ENCODE results near the gene ENAH.
"Not testable (repeated sequence)": the region's sequence is repeated elsewhere in the genome, so short reads cannot be mapped to it uniquely, and the experiment has no call there.

ENAH gene

GRCh38 chr1:225644666-225645065 is 8.3 kb downstream of the ENAH start:
- no peak for DNase-seq (ENCODE audit: low spot score)

- DNase-seq (ENCODE audit: low spot score), result no peak
Measured at GRCh38 chr1:225642177-225642576, 10.7 kb downstream of the ENAH start.

- no peak for DNase-seq (ENCODE audit: low spot score)
Measured at GRCh38 chr1:225638853-225639252, 14.1 kb downstream of the ENAH start.

- DNase-seq (ENCODE audit: low spot score), result no peak
Measured at GRCh38 chr1:225637651-225638199, 15.2 kb downstream of the ENAH start.

DNA sequence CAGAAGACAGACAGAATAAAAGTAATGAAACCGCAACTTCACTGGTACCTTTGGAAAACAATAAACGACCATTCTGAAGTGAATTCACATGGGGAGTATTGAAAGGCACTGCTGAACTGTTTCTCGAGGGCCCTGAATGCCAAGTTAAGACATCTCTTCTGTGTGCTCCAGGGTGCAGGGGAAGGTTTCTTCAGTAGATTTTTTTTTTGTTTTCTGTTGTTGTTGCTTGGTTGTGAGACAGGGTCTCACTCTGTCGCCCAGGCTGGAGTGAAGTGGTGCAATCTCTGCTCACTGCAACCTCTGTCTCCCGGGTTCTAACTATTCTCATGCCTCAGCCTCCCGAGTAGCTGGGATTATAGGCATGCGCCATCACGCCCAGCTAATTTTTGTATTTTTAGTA is 15.9 kb downstream of the ENAH start:
- not testable (repeated sequence) for DNase-seq (ENCODE audit: low spot score)

GRCh38 chr1:225635649-225636048 is 17.3 kb downstream of the ENAH start:
- no peak for DNase-seq (ENCODE audit: low spot score)

GRCh38 chr1:225632836-225633235 is 20.1 kb downstream of the ENAH start:
- DNase-seq (ENCODE audit: low spot score), result not testable (repeated sequence)

- DNase-seq (ENCODE audit: low spot score), result no peak
Measured at GRCh38 chr1:225631021-225631663, 21.8 kb downstream of the ENAH start.

- no peak for DNase-seq (ENCODE audit: low spot score)
Measured at GRCh38 chr1:225629483-225629882, 23.4 kb downstream of the ENAH start.

GRCh38 chr1:225628794-225629193 is 24.1 kb downstream of the ENAH start:
- DNase-seq (ENCODE audit: low spot score), result not testable (repeated sequence)

DNA sequence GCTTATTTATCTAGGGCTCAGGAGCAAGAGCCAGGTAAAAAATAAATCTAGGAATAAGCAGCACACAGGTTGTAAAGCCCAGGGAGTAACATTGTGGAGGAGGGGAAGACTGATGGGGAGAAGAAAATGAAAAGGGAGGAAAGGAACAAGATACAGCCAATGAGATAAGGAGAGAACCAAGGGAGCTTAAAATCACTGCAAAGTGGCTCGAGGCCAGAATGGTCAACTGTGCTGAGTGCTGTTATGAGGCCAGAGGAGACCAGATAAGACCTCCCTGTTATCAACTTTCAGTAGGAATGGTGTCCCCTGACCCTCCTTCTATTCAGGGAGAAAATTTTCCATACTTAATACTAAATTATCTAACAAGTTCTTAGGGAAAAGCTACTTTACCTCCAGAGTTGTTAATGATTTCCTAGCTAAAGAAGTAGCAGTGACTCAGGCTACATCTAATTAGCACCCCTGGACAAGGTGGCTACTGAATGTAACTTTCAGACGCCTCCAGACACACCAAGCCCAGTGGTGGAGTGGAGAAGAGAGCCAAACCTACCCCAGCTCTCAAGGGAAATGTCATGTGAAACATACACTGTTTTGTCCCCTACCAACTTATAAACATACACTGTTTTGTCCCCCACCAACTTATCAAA is 25.5 kb downstream of the ENAH start:
- DNase-seq (ENCODE audit: low spot score), result no peak

DNA sequence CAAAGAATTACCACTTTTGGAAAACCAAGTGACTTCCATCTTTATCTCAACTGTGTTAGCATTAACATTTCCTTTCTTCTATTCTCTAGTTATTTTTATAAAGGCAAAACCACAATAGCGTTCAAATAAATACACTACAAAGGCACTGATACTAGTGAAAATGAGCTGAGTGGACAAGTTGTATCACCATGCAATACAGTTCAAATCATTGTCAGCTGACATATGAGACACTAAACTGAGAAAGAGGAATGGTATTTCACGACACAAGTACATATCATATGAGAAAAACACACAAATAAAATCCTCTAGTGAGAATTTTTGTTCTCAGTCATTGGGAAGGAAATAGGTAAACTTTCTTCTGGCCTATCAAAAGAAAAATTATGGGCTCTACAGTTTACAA is 26.2 kb downstream of the ENAH start:
- no peak for DNase-seq (ENCODE audit: low spot score)

- DNase-seq (ENCODE audit: low spot score), result no peak
Measured at GRCh38 chr1:225617956-225618355, 35.0 kb downstream of the ENAH start.

DNA sequence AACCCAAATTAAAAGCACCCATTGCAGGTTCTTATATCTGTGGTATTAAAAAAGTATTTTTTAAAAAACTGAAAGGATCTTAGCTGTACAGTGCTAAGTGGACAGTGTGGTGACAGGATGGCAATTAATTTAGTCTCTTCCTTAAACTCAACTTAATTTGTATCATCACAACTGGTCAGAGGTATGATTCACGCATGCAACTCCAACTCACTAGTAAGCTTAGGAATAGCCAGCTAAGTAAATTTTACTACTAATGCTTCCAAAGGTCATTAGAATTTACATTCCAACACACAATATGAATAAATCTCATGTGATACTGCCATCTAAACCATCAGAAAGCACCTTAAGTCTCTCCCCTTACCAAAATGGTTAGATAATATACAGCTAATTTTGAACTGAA is 35.4 kb downstream of the ENAH start:
- no peak for DNase-seq (ENCODE audit: low spot score)

- DNase-seq (ENCODE audit: low spot score), result not testable (repeated sequence)
Measured at GRCh38 chr1:225615403-225615790, 37.5 kb downstream of the ENAH start.

- no peak for DNase-seq (ENCODE audit: low spot score)
Measured at GRCh38 chr1:225613006-225613405, 39.9 kb downstream of the ENAH start.

GRCh38 chr1:225612287-225612686 is 40.6 kb downstream of the ENAH start:
- DNase-seq (ENCODE audit: low spot score), result no peak

DNA sequence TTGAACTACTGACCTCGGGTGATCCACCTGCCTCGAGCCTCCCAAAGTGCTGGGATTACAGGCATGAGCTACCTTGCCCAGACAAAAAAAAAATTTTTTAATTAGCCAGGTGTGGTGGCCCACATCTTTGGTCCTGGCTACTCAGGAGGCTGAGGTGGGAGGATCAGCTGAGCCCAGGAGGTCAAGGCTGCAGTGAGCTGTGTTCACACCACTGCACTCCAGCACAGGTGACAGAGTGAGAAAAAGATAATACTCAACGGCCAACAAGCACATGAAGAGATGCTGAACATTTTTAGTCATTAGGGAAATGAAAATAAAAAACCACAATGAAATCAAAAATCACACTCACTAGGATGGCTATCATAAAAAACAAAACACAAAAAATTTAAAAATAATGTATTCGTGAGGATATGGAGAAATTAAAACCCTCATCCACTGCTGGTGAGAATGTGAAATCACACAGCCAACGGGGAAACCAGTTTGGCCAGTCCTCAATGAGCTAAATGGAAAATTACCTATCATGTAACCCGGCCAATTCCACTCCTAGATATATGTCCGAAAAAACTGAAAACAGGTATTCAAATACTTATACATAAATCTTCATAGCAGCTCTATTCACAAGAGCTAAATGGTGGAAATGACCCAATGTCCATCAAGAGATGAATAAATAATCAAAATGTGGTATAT is 41.2 kb downstream of the ENAH start:
- DNase-seq (ENCODE audit: low spot score), result no peak

DNA sequence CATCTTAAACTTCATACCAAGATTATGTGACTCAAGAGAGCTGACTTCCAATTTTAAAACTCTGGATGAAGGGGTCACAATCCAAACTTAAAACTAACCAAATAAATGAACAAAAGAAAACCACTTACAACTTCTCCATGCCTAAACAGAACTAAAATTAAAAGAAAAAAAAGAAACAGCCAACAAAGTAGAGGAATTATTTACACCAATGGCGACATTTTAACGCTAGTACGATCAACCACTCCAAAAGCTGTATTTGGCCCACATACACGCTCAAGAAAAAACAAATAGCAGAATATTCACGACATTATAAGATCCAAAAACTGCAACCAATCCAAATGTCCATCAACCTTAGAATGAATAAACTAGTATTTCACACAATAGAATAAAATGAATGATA is 42.4 kb downstream of the ENAH start:
- no peak for DNase-seq (ENCODE audit: low spot score)

DNA sequence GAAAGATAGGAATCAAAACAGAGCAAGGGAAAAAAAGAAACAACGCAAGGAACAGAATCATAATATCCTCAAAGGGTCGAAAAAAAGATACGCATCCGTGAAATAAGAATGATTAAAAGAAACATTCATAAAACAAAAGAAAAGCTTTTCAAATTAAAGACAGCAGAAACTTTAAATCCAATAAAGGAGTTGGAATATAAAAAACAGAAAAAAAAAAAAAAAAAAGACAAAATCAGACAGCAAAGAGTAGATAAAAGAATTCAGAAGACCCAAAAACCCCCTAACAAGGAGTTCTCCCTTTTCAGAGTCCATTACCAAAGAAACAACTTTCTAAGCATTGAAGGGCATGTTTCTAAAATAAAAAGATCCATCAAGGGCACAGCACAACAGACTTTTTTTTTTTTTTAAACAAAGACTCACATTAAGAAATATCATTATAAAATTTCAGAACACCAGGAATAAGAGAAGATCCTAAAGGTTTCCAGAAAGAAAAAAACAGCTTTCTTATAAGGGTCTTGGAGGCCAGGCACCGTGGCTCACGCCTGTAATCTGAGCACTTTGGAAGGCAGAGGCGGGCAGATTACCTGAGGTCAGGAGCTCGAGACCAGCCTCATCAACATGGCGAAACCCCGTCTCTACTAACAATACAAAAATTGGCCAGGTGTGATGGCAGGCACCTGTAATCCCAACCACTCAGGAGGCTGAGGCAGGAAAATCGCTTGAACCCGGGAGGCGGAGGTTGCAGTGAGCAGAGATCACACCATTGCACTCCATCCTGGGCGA is 44.7 kb downstream of the ENAH start:
- no peak for DNase-seq (ENCODE audit: low spot score)

DNA sequence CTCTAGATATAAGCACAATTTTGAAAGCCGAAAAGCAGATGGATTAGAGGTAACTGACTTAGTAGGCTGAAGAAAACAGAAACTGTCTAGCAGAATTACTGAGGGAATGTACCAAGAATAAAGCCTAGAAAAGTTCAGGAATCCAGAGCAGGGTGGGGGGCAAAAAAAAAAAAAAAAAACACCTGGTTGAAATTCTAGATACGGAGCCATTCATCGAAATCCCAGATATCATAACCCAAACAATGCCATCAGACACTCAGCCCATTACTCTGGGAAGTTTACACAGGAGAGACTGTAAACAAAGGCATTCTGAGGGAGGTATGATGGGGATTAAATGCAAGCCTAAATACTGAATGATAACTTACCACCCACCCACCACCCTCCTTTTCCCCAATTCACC is 45.6 kb downstream of the ENAH start:
- DNase-seq (ENCODE audit: low spot score), result no peak

Data from activated CD4-positive, alpha-beta T cell treated with anti-CD3 and anti-CD28 coated beads, Interleukin-2, Interleukin-4, amounts not matched to agents 100 ng/mL and 50 ng/mL, durations not matched to agents 16 hours and 8 hours (primary cell).